HG02981 (cell line): ENCODE results near the gene RNF135.
"Not testable (repeated sequence)": the region's sequence is repeated elsewhere in the genome, so short reads cannot be mapped to it uniquely, and the experiment has no call there.

Experiments used
- ATAC-seq: cut with Tn5 transposase; IDR thresholded peaks from one replicate; pipeline ENCODE4 v1.9.1; 2021; ENCODE audit warnings: mild to moderate bottlenecking, moderate library complexity; ENCODE audit not compliant: unreplicated experiment

RNF135 gene

DNA sequence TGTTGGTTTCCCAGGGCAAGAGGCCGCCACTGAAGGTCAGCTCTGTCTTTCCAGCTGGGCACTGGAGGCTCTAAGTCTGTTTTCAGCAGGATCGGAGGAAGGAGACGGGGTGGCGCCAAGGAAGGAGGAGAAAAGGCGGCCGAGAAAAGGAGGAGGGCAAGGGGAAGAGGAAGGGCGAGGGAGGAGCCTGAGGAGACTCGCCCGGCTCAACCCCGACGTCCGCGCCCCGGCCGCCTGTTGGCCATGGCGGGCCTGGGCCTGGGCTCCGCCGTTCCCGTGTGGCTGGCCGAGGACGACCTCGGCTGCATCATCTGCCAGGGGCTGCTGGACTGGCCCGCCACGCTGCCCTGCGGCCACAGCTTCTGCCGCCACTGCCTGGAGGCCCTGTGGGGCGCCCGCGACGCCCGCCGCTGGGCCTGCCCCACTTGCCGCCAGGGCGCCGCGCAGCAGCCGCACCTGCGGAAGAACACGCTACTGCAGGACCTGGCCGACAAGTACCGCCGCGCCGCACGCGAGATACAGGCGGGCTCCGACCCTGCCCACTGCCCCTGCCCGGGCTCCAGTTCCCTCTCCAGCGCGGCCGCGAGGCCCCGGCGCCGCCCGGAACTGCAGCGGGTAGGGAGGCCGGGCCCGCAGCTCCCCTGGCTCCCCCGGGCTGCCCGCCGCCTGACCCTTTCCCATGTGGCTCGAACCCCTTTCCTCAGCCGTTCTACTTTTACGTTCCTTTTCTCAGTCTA, at the start of gene RNF135:
Gene RNF135, plus strand, starts transcription at position 209 of the 737 bp plus-strand sequence. Its CDS starts 35 bp downstream, at position 244.
- ATAC-seq, result peak; percentile 46

DNA sequence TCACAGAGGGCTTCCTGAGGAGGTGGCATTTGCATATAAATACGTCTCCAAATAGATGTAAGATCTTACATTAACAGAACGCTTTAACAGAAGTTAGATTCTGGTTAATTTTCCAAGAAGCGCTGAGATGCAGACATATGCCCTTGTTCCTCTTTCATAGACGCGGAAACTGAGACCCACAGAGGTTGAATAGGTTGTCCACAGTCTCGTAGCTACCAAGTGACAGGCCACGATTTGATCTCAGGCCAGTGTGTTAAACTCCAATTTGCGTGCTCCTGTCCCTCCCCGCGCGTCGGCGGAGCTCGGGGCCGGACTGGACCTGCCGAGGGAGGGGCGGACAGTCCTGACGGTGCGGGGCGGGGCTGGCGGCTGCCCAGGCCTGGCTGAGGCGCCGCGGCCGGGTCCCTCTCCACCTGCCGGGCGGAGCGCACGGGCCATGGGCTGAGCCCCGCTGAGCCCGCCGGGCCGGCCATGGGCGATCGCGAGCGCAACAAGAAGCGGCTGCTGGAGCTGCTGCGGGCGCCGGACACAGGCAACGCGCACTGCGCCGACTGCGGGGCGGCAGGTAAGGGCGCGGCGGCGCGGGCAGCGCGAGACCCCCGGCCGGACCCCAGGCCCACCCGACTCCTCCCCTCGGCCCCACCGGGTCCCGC, 49.2 kb upstream of the RNF135 start, which contains the start of gene ADAP2:
Gene ADAP2, plus strand, starts transcription at position 402 of the 653 bp plus-strand sequence. Its CDS starts 70 bp downstream, at position 472.
- no peak for ATAC-seq

DNA sequence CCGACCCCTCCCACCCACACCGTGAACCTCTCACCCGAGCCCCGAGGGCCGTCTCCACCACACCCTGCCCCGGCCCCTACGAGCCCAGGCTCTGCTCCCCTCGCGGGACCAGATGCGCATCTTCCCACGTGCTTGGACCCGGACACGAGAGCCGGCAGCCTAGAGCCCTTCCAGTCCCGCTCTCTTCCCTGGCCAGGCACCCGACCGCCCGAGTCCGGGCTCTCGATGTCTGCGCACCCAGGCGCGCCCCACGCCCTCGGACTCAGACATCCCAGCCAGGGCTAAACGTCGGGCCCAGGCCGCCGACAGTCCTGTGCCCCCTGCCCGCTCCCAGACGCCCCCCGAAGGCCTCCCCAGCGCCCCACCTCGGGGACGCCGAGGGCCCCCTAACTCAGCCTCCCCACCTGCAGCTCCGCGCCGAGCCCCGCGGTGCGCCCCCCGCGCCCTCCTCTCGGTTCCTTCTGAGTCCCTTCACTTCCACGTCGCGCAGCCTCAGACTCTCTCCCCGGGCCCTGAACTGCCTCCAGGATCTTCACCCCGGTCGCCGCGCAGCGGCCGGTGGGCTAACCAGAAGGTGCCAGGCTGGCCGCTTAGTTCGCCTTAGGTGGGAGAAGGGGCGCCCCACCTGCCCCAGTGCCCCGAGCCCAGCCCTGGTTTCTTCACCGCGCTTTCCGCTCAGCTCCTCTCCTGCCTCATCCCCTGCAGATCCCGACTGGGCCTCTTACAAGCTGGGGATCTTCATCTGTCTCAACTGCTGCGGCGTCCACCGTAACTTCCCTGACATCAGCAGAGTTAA, 48.4 kb upstream of the RNF135 start:
- ATAC-seq, result no peak

- ATAC-seq, result no peak
Measured at GRCh38 chr17:30924341-30924740, 46.5 kb upstream of the RNF135 start.

DNA sequence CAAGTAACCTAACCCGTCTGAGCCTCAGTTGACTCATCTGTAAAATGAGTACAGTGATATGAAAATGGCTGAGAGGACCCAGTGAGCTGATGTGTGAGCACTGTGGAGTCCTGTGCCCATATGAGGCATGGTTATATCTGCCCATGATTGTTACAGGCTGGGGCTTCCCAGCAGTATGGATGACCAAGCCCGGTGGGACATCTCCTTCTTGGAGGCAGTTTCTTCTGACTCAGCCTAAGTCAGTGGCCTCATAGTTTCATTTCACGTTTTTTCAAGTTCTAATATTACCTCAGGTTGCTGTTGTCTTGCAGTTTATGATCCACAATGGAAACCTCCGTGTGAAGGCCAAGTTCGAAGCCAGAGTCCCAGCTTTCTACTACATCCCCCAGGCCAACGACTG, 44.3 kb upstream of the RNF135 start:
- no peak for ATAC-seq

DNA sequence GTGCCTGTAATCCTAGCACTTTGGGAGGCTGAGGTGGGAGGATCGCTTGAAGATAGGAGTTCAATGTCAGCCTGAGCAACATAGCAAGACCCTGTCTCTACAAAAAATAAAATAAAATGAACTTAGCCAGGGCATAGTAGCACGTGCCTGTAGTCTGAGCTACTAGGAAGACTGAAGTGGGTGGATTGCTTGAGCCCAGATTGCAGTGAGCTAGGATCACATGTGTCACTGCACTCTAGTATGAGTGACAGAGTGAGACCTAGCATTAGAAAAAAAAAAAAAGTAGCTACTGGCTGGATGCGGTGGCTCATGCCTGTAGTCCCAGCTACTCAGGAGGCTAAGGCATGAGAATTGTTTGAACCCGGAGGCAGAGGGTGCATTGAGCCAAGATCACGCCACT, 43.1 kb upstream of the RNF135 start:
- ATAC-seq, result no peak

DNA sequence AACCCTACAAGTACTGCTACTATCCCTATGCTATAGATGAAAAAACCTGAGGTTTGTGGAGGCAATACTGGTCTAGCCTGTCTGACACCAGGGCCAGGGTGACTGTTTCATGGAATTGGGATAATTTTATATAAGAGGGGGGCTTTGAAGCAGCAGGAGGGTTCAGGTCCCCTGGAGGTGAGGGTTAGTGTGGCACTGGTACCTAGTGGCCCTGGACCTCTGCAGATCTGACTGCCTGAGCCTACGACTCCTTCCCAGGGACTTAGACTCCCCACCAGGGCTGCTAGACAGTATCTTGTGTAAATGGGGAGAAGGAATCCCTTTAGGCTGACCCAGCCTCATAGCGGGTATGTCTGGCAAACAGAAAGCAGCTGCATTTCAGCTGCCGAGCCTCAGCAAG, 42.3 kb upstream of the RNF135 start:
- ATAC-seq, result no peak

DNA sequence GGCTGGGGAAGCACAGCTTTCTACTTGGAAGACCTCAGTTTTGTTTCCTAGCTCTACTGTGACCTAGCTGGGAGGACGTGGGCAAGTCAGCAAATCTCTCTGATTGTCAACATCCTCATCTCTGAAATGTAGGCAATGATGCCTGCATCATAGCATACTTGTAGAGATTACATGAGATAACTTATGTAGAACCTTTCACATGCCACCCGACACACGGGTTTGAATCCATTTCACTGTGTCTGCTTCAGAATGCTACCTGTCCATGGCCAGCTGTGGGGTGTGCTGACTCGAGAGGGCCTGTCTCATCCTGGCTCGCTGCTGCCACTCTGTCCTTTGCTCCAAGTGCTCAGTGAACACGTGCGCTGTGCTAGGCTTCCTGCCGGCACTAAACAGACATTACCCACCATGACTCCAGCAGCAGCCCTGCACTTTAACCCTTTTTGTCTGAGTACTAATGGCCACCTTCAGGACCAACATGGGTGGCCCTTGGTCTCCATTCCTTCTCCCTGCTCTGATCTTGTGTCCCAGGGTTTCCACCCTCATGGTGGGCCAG, 41.7 kb upstream of the RNF135 start:
- ATAC-seq, result no peak

- ATAC-seq, result not testable (repeated sequence)
Measured at GRCh38 chr17:30929861-30930260, 41.0 kb upstream of the RNF135 start.

- ATAC-seq, result no peak
Measured at GRCh38 chr17:30930495-30930894, 40.3 kb upstream of the RNF135 start.

GRCh38 chr17:30931582-30931981, 39.3 kb upstream of the RNF135 start:
- ATAC-seq, result not testable (repeated sequence)

GRCh38 chr17:30933966-30934365, 36.9 kb upstream of the RNF135 start:
- no peak for ATAC-seq

- no peak for ATAC-seq
Measured at GRCh38 chr17:30939051-30939689, 31.7 kb upstream of the RNF135 start.

- no peak for ATAC-seq
Measured at GRCh38 chr17:30942308-30943079, 28.3 kb upstream of the RNF135 start.

- no peak for ATAC-seq
Measured at GRCh38 chr17:30947796-30948195, 23.0 kb upstream of the RNF135 start.

GRCh38 chr17:30950189-30950588, 20.6 kb upstream of the RNF135 start:
- ATAC-seq, result no peak

DNA sequence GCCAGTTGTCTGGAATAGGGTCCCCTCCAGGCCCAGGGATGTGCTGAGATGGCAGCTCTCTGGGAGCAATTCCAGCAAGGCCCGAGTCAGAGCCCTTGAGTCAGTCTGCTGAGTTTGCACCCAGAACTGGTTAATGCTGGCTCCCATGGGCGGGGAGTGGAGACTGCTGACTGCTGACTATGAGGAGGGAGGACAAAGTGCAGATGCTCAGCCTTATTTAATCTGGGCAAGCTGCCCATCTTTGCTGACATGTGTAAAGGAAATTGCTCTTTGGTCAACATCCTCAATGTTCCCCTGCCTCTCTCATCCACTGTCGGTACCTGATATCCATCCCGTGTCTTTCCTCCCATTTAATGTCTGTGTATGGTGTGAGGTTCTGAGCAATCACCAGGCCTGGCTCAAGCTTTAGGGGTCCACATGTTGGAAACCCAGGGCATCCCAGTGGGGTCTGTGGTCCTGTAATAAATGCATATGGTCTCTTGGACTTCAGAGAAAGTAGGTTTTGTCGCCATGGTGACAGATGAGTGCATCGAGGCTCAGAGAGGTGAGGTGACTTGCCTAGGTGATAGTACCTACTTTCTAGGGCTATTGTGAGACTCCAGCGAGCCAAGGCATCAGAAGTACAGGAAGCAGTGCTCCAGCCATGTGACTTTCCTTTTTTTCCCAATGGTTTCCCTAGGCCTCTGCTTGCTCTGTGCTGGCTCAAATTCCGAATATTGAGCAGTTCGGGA, 20.0 kb upstream of the RNF135 start:
- no peak for ATAC-seq

DNA sequence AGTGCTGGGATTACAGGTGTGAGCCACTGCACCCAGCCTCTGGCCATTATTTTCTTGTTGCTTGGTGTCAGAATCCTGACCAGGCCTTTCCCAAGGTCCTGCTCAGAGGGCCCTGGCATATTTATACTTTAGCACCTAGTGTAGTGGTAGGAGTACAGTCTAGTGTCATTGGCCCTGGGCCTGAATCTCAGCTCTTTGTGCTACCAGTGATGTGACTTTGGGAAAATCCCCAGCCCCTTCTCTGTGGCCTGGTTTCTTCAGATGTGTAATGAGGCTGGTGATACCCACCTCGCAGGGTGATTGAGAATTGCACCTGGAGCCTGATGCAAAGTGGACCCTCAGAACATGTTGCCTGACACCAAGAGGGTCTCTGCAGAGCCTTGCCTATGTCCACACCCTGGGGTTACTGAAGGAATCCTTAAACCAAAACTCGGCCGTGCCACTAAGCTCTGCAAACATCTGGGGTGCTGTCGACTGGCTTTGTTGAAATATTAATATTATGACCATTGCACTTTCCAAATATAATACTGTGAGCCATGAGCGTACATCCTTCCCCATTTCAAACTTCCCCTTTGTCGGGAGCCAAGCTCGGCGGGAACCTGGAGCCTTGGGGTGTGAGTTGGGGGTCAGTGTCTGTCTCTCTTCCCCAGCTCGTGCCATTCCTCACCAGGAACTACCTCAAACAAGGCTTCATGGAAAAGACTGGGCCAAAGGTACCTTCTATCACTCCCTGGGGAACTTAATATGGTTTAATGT, 18.0 kb upstream of the RNF135 start:
- ATAC-seq, result no peak
